WTC11 (cell line): ENCODE results near the gene CYP2B6.
"Not testable (repeated sequence)": the region's sequence is repeated elsewhere in the genome, so short reads cannot be mapped to it uniquely, and the experiment has no call there.

Experiments
- ATF2 ChIP-seq: sonication (generic); formaldehyde crosslinking; IDR thresholded peaks from 2 replicates; pipeline ENCODE4 v1.8.1; 2022; ENCODE audit warnings: low read depth, missing genetic modification reagents, borderline replicate concordance
- CTCF ChIP-seq: fragments of 200-600 bp; IDR thresholded peaks from 2 replicates; pipeline ENCODE4 v1.8.0; 2022; ENCODE audit warnings: antibody characterized with exemption

- TF ChIP-seq CTCF; ATF2 (CRISPR knock-in tag): not testable (repeated sequence)
Observed at GRCh38 chr19:41033324-41033723, 42.2 kb downstream of the CYP2B6 start.
